Pons (tissue), 1 donor: ENCODE data around the gene PIGU.
"Not testable (repeated sequence)": the region's sequence is repeated elsewhere in the genome, so short reads cannot be mapped to it uniquely, and the experiment has no call there.

Experiments used
- DNase-seq: peaks from one replicate; pipeline ENCODE4 v3.0.0-alpha.2; 2016; ENCODE audit warnings: low spot score

Gene PIGU

GRCh38 chr20:34531608-34532265 is 145.2 kb downstream of the PIGU start:
- DNase-seq: no peak

GRCh38 chr20:34530342-34530741 is 146.6 kb downstream of the PIGU start:
- no peak for DNase-seq

- DNase-seq: peak; percentile 9
These were observed 147.2 kb downstream of the PIGU start for GRCh38 chr20:34529742-34530141.

- DNase-seq: no peak
These were observed 148.0 kb downstream of the PIGU start for GRCh38 chr20:34528921-34529297.

GRCh38 chr20:34527016-34527415 is 149.9 kb downstream of the PIGU start:
- no peak for DNase-seq

- DNase-seq: no peak
These were observed 150.4 kb downstream of the PIGU start for GRCh38 chr20:34526466-34526865.

GRCh38 chr20:34525709-34526416 is 151.0 kb downstream of the PIGU start:
- DNase-seq: peak; percentile 83

GRCh38 chr20:34525342-34525708 is 151.6 kb downstream of the PIGU start:
- no peak for DNase-seq

GRCh38 chr20:34524426-34524825 is 152.5 kb downstream of the PIGU start:
- no peak for DNase-seq

GRCh38 chr20:34522969-34523871 is 153.7 kb downstream of the PIGU start:
- no peak for DNase-seq

- DNase-seq: not testable (repeated sequence)
These were observed 157.1 kb downstream of the PIGU start for GRCh38 chr20:34519841-34520240.

GRCh38 chr20:34518863-34519262 is 158.0 kb downstream of the PIGU start:
- DNase-seq: not testable (repeated sequence)

- DNase-seq: no peak
These were observed 159.8 kb downstream of the PIGU start for GRCh38 chr20:34517114-34517505.

- peak; percentile 98 for DNase-seq
These were observed 160.4 kb downstream of the PIGU start, which contains the start of gene DYNLRB1 for GRCh38 chr20:34516247-34517113. TSS of gene DYNLRB1 (plus strand) at chr20:34516422. CDS start at chr20:34516459, 37 bp downstream.

GRCh38 chr20:34515484-34516246 is 161.2 kb downstream of the PIGU start:
- DNase-seq: no peak

GRCh38 chr20:34514897-34515483 is 161.9 kb downstream of the PIGU start:
- DNase-seq: peak; percentile 56

GRCh38 chr20:34514034-34514433 is 162.9 kb downstream of the PIGU start:
- not testable (repeated sequence) for DNase-seq

- no peak for DNase-seq
These were observed 163.9 kb downstream of the PIGU start for GRCh38 chr20:34512955-34513419.

- DNase-seq: peak; percentile 87
These were observed 164.5 kb downstream of the PIGU start for GRCh38 chr20:34512266-34512954.

- no peak for DNase-seq
These were observed 165.0 kb downstream of the PIGU start for GRCh38 chr20:34511891-34512265.
